H1 (cell line): ENCODE measurements around the gene GLI1. TPM values are rescaled to one million over a fixed set of nuclear protein-coding genes. Genes with fewer than 3 reads are reported as not detected.
A peak's percentile ranks its signal among the peaks of the same experiment; 100 is the strongest.

ENCODE experiments used
- CTCF ChIA-PET: fragments of 300-600 bp; sonication (Branson Sonifier 250); formaldehyde crosslinking; loops from one replicate; lab custom pipeline; 2021; ENCODE audit not compliant: partially characterized antibody; lab: Charles Lee
- POLR2A ChIA-PET: fragments of 300-600 bp; sonication (Branson Sonifier 250); formaldehyde crosslinking; loops from one replicate; lab custom pipeline; 2021; ENCODE audit warnings: inconsistent platforms; ENCODE audit not compliant: partially characterized antibody; lab: Charles Lee
- DNase-seq, 2 experiments: peaks; one replicate each; pipeline versions ENCODE4 v3.0.0 to v3.0.0-alpha.2; 2010 to 2022; ENCODE audit warnings: low spot score in 2 of 2, low read depth in 1 of 2, mixed read lengths in 1 of 2
- FAIRE-seq: peaks from 2 replicates; lab custom pipeline; 2011; peaks lifted over from hg19 to GRCh38; lab: Jason Lieb, UNC
- H2AFZ ChIP-seq: 2 replicates; pipeline ENCODE4 v1.8.1; 2012; ENCODE audit warnings: low read length, inconsistent platforms
- H2AK5ac ChIP-seq: 2 replicates; pipeline ENCODE4 v1.6.1; 2013; ENCODE audit warnings: low read depth, low read length
- H2BK120ac ChIP-seq: replicated peaks from 2 replicates; pipeline ENCODE3; 2013; ENCODE audit warnings: low read depth, low read length, inconsistent platforms
- H2BK12ac ChIP-seq: 2 replicates; pipeline ENCODE4 v1.6.1; 2013; ENCODE audit warnings: low read depth, low read length
- H2BK15ac ChIP-seq: 2 replicates; pipeline ENCODE4 v1.6.1; 2013; ENCODE audit warnings: low read length
- H2BK20ac ChIP-seq: 2 replicates; pipeline ENCODE4 v1.6.1; 2013; ENCODE audit warnings: low read length
- H2BK5ac ChIP-seq: 2 replicates; pipeline ENCODE4 v1.6.1; 2013; ENCODE audit warnings: low read depth, low read length
- H3K14ac ChIP-seq: 2 replicates; pipeline ENCODE4 v1.6.1; 2013; ENCODE audit warnings: inconsistent platforms; ENCODE audit not compliant: insufficient read length
- H3K18ac ChIP-seq: 2 replicates; pipeline ENCODE4 v1.6.1; 2013; ENCODE audit warnings: low read length; ENCODE audit errors: extremely low read depth
- H3K23ac ChIP-seq: 2 replicates; pipeline ENCODE4 v1.6.1; 2013; ENCODE audit warnings: inconsistent platforms; ENCODE audit not compliant: insufficient read length
- H3K23me2 ChIP-seq: 2 replicates; pipeline ENCODE4 v1.6.1; 2013; ENCODE audit warnings: low read depth, low read length
- H3K27ac ChIP-seq: 2 replicates; pipeline ENCODE4 v1.6.1; 2011; ENCODE audit warnings: low read depth, low read length, inconsistent platforms
- H3K27me3 ChIP-seq, 4 experiments: replicated peaks in 1 of 4; 1 replicate in 1 of 4; 2 replicates in 3 of 4; pipeline versions ENCODE4 v1.6.1 to v1.8.1; 2011 to 2013; ENCODE audit warnings: low read length in 3 of 4, mild to moderate bottlenecking in 3 of 4, inconsistent platforms in 2 of 4, mixed read lengths in 2 of 4, moderate library complexity in 1 of 4; ENCODE audit not compliant: control insufficient read depth in 3 of 4, insufficient read depth in 3 of 4; ENCODE audit errors: extremely low read depth in 1 of 4
- H3K36me3 ChIP-seq, 4 experiments: 2 replicates each; pipeline versions ENCODE4 v1.6.1 to v1.8.1; 2011 to 2013; ENCODE audit warnings: mild to moderate bottlenecking in 4 of 4, low read length in 3 of 4, moderate library complexity in 2 of 4, control low read depth in 1 of 4, inconsistent platforms in 1 of 4; ENCODE audit not compliant: insufficient read depth in 4 of 4, control insufficient read depth in 2 of 4
- H3K4ac ChIP-seq: replicated peaks from 2 replicates; pipeline ENCODE3; 2013; ENCODE audit warnings: low read length, low read depth, mixed read lengths, inconsistent platforms; ENCODE audit not compliant: insufficient read length
- H3K4me1 ChIP-seq, 4 experiments: replicated peaks in 1 of 4; 1 replicate in 1 of 4; 2 replicates in 3 of 4; pipeline versions ENCODE4 v1.6.1 to v1.8.1; 2011 to 2013; ENCODE audit warnings: low read length in 3 of 4, inconsistent platforms in 2 of 4, mixed read lengths in 1 of 4; ENCODE audit not compliant: insufficient read depth in 4 of 4, control insufficient read depth in 3 of 4
- H3K4me2 ChIP-seq, 2 experiments: 2 replicates each; pipeline versions ENCODE4 v1.6.1 to v1.8.1; 2011 to 2013; ENCODE audit warnings: low read depth in 2 of 2, low read length in 2 of 2, control low read depth in 1 of 2, inconsistent platforms in 1 of 2, mild to moderate bottlenecking in 1 of 2; ENCODE audit not compliant: insufficient read depth in 1 of 2
- H3K4me3 ChIP-seq, 4 experiments: fragments of 200-600, 300-600 bp in 1 of 4; sonication (generic), shearing (Covaris generic), sonication (Bioruptor Twin) in 1 of 4; 2 replicates each; pipeline versions ENCODE4 v1.5.1 to v1.8.1; 2011 to 2016; ENCODE audit warnings: low read length in 4 of 4, low read depth in 3 of 4, control low read depth in 2 of 4, inconsistent platforms in 2 of 4, mild to moderate bottlenecking in 2 of 4, mixed read lengths in 1 of 4, moderate library complexity in 1 of 4; ENCODE audit not compliant: insufficient read depth in 2 of 4; ENCODE audit errors: extremely low read depth in 1 of 4
- H3K56ac ChIP-seq: replicated peaks from 2 replicates; pipeline ENCODE3; 2013; ENCODE audit warnings: low read depth, mild to moderate bottlenecking, mixed read lengths, low read length, inconsistent platforms; ENCODE audit not compliant: insufficient read length
- H3K79me1 ChIP-seq: 2 replicates; pipeline ENCODE4 v1.6.1; 2013; ENCODE audit warnings: low read depth, low read length, control low read depth
- H3K79me2 ChIP-seq, 2 experiments: 2 replicates each; pipeline versions ENCODE4 v1.6.1 to v1.8.1; 2012 to 2013; ENCODE audit warnings: low read length in 2 of 2, mild to moderate bottlenecking in 2 of 2, inconsistent platforms in 1 of 2; ENCODE audit not compliant: insufficient read depth in 2 of 2, control insufficient read depth in 1 of 2
- H3K9ac ChIP-seq, 4 experiments: replicated peaks in 1 of 4; 1 replicate in 1 of 4; 2 replicates in 3 of 4; pipeline versions ENCODE4 v1.6.1 to v1.8.1; 2011 to 2013; ENCODE audit warnings: low read depth in 3 of 4, low read length in 3 of 4, control low read depth in 2 of 4, mild to moderate bottlenecking in 2 of 4, moderate library complexity in 2 of 4, inconsistent platforms in 1 of 4; ENCODE audit errors: extremely low read depth in 1 of 4
- H3K9me3 ChIP-seq, 2 experiments: 2 replicates each; pipeline versions ENCODE4 v1.6.1 to v1.8.1; 2012 to 2013; ENCODE audit warnings: mild to moderate bottlenecking in 2 of 2, moderate library complexity in 2 of 2, control low read depth in 1 of 2, inconsistent platforms in 1 of 2, low read depth in 1 of 2, low read length in 1 of 2, mixed read lengths in 1 of 2; ENCODE audit not compliant: insufficient read depth in 2 of 2
- H4K20me1 ChIP-seq, 2 experiments: replicated peaks in 1 of 2; 2 replicates each; pipeline versions ENCODE3 to v1.8.1; 2011 to 2013; ENCODE audit warnings: inconsistent platforms in 2 of 2, low read length in 2 of 2, mild to moderate bottlenecking in 1 of 2; ENCODE audit not compliant: insufficient read depth in 2 of 2, control insufficient read depth in 1 of 2
- H4K5ac ChIP-seq: 2 replicates; pipeline ENCODE4 v1.6.1; 2013; ENCODE audit warnings: low read length, low read depth, mixed read lengths, inconsistent platforms; ENCODE audit not compliant: insufficient read length
- H4K8ac ChIP-seq: 2 replicates; pipeline ENCODE4 v1.8.0; 2013; ENCODE audit warnings: mild to moderate bottlenecking, moderate library complexity, low read length, inconsistent platforms; ENCODE audit not compliant: insufficient read depth; ENCODE audit errors: extremely low read depth
- H4K91ac ChIP-seq: replicated peaks from 2 replicates; pipeline ENCODE3; 2013; ENCODE audit warnings: low read length, mixed read lengths, inconsistent platforms; ENCODE audit not compliant: insufficient read length
- CTBP2 ChIP-seq: IDR thresholded peaks from 2 replicates; pipeline ENCODE4 v1.7.0; 2011; ENCODE audit warnings: borderline replicate concordance, mild to moderate bottlenecking, moderate library complexity, mixed read lengths, low read length; ENCODE audit not compliant: insufficient read depth, insufficient read length
- EZH2 ChIP-seq: fragments of 200-600 bp; sonication (generic); IDR thresholded peaks from 2 replicates; pipeline ENCODE4 v1.7.1; 2012; ENCODE audit warnings: low read depth, mild to moderate bottlenecking, moderate library complexity, low read length, inconsistent platforms; ENCODE audit not compliant: severe bottlenecking
- KDM1A ChIP-seq: fragments of 200-600, 300-600 bp; sonication (generic); IDR thresholded peaks from 2 replicates; pipeline ENCODE4 v1.7.1; 2016; ENCODE audit warnings: mild to moderate bottlenecking, low read length, borderline replicate concordance
- PHF8 ChIP-seq: fragments of 200-600 bp; sonication (generic); conservative IDR thresholded peaks from 2 replicates; pipeline ENCODE4 v1.7.1; 2012; ENCODE audit warnings: low read depth, mild to moderate bottlenecking, inconsistent platforms, low read length, moderate library complexity
- RNF2 ChIP-seq: fragments of 200-900, 300-1000 bp; sonication (generic); IDR thresholded peaks from 2 replicates; pipeline ENCODE4 v1.7.1; 2016; ENCODE audit warnings: borderline replicate concordance, low read depth, mild to moderate bottlenecking, antibody characterized with exemption, low read length; ENCODE audit not compliant: poor library complexity, severe bottlenecking; ENCODE audit errors: missing control alignments
- SP4 ChIP-seq: IDR thresholded peaks from 2 replicates; pipeline ENCODE4 v1.6.1; 2012; ENCODE audit warnings: low read length, inconsistent platforms
- TAF1 ChIP-seq: IDR thresholded peaks from 2 replicates; pipeline ENCODE4 v1.6.1; 2011; ENCODE audit warnings: mild to moderate bottlenecking, low read depth, low read length
- TBP ChIP-seq: IDR thresholded peaks from 2 replicates; pipeline ENCODE4 v1.6.1; 2011; ENCODE audit warnings: low read depth, low read length, improper control_type of control experiment
- YY1 ChIP-seq: IDR thresholded peaks from 2 replicates; pipeline ENCODE4 v1.6.1; 2011; ENCODE audit warnings: low read depth, mild to moderate bottlenecking, low read length
- WGBS, 2 experiments: shearing (Covaris generic) in 1 of 2; methylation state at CpG; one replicate each; pipeline versions ENCODE4 v1.1.6 to v1.1.7; 2013 to 2015; ENCODE audit warnings: low lambda C conversion rate in 2 of 2, mixed read lengths in 2 of 2, inconsistent platforms in 1 of 2, low coverage in 1 of 2, missing lambda C conversion rate in 1 of 2; ENCODE audit not compliant: insufficient replicate concordance in 2 of 2, insufficient coverage in 1 of 2, insufficient read length in 1 of 2; ENCODE audit errors: extremely low coverage in 1 of 2, missing lambda C conversion rate in 1 of 2; 5-methylcytosine and 5-hydroxymethylcytosine counted together
- polyA plus RNA-seq, 7 experiments: library from polyadenylated mRNA; depleted of rRNA in 3 of 7; stranded (reverse) in 5 of 7; unstranded in 2 of 7; fragments of >200 nt in 5 of 7; fragments of 200-250 nt in 2 of 7; gene quantifications; 1 replicate in 5 of 7; 2 replicates in 1 of 7; 4 replicates in 1 of 7; pipeline versions ENCODE4 v1.2.1 to v1.2.3, GENCODE V29; 2011 to 2013; ENCODE audit warnings: missing spikeins in 2 of 7, mixed read lengths in 2 of 7
- total RNA-seq: library from RNA; stranded (reverse); fragmentation: NEBNext Ultra II Directional; extraction: Animal tissue kit (Norgen Biotek cat#: 25700); gene quantifications from 2 replicates; pipeline ENCODE4 v1.2.1, GENCODE V29; 2021
- TF ChIP-seq, protein P1 (sequence below): IDR thresholded peaks from 2 replicates; pipeline ENCODE4 v1.6.1; 2012; ENCODE audit warnings: low read length, inconsistent platforms

The GLI1 gene
- total and polyA plus RNA-seq, 2 of the 8 experiments (the other 6 are each of a cell fraction or from before 2014, with no cell fraction given): 23.5 to 25.3 TPM

DNA sequence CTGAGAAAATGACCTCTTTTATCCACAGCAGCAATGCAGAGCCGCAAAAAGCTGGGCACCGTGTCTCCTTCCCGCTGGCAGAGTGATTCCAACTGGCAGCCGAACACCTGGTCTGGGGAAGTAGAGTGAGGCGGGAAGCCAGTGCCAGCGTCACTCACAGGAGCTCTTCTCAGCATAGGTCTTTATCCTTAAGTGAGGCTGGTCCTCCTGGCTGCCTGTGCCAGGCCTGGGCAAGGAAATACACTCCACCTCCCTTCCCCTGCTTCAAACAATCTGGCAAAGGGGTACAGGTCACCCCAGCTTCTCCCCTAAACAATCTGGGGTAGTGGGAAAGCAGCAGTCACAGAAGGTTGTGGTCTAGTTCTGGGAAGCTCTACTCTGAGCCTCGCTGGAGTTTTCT, 15.3 kb downstream of the GLI1 start:
- peak overlapping the region; percentile 70 for H3K4ac ChIP-seq
- peaks cover 0 to 25% (median 11%) of the 10 kb centered on the region in 4 experiments; a peak in 6 of 7 replicates for H3K4me1 ChIP-seq
- no peak overlapping the region for H4K5ac ChIP-seq
- no peak overlapping the region; the same call in 1 of the 2 replicates for H2BK15ac ChIP-seq
- no peak overlapping the region for H2AK5ac ChIP-seq
- H2BK5ac ChIP-seq: no peak overlapping the region
- H2BK120ac ChIP-seq: no peak overlapping the region
- peaks cover 8% of the 10 kb centered on the region; the same call in 1 of the 2 replicates for H3K23me2 ChIP-seq
- no peak overlapping the region for H3K14ac ChIP-seq
- no peak overlapping the region for H4K8ac ChIP-seq
- H3K9ac ChIP-seq: no peak overlapping the region
- FAIRE-seq: no peak
- no peak overlapping the region for H2BK20ac ChIP-seq
- H4K91ac ChIP-seq: no peak overlapping the region
- H3K27me3 ChIP-seq: peaks cover 20 to 49% (median 42%) of the 10 kb centered on the region in 4 experiments
- DNase-seq: no peak
- H3K9me3 ChIP-seq: no peaks in the 10 kb centered on the region
- H3K79me1 ChIP-seq: no peaks in the 10 kb centered on the region
- H3K36me3 ChIP-seq: no peaks in the 10 kb centered on the region; a peak in 2 of 8 replicates
- no peaks in the 10 kb centered on the region for H3K79me2 ChIP-seq
- ChIA-PET POLR2A (interaction anchor here (0.8 to 1.8 kb wide), 4 partner anchors 52 to 243 kb away, joined by 3 to 4 read pairs (median 4); no protein-coding TSS in a partner anchor), CTCF (interaction anchor here (0.6 to 25.1 kb wide), 12 partner anchors 12 to 264 kb away, joined by 3 to 441 read pairs (median 3); partner anchors contain the start of genes GLI1, INHBE, MARS1 and STAC3)
- H2BK12ac ChIP-seq: no peak overlapping the region
- H3K27ac ChIP-seq: no peak overlapping the region
- H3K56ac ChIP-seq: no peak overlapping the region
- 75% methylated on average over 7 of the region's 7 CpGs; no CpG with 5 or more reads in 1 of the 2 experiments for whole genome bisulfite sequencing, 2 experiments
- peaks cover 0 to 4% of the 10 kb centered on the region in 2 experiments for H4K20me1 ChIP-seq
- H3K4me3 ChIP-seq: peak overlapping the region in 3 of 4 experiments; percentile 11 to 59 (median 22); a peak in 5 of 8 replicates
- H3K4me2 ChIP-seq: peak overlapping the region; percentile 88 to 97
- peak overlapping the region; percentile 65; the same call in 1 of the 2 replicates for H2AFZ ChIP-seq
- no peak overlapping the region for H3K23ac ChIP-seq
- peak overlapping the region; percentile 91 for H3K18ac ChIP-seq
- TF ChIP-seq, protein P1, sequence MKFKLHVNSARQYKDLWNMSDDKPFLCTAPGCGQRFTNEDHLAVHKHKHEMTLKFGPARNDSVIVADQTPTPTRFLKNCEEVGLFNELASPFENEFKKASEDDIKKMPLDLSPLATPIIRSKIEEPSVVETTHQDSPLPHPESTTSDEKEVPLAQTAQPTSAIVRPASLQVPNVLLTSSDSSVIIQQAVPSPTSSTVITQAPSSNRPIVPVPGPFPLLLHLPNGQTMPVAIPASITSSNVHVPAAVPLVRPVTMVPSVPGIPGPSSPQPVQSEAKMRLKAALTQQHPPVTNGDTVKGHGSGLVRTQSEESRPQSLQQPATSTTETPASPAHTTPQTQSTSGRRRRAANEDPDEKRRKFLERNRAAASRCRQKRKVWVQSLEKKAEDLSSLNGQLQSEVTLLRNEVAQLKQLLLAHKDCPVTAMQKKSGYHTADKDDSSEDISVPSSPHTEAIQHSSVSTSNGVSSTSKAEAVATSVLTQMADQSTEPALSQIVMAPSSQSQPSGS: no peak
- TF ChIP-seq SP4: no peak
- no peak for TF ChIP-seq YY1
- no peak for TF ChIP-seq RNF2
- no peak for TF ChIP-seq PHF8
- TF ChIP-seq EZH2: no peak
- TF ChIP-seq TAF1: no peak
- TF ChIP-seq KDM1A: no peak
- no peak for TF ChIP-seq CTBP2
- TF ChIP-seq TBP: no peak
